ENCODE measurements around the gene MDC1.

The MDC1 gene

DNA sequence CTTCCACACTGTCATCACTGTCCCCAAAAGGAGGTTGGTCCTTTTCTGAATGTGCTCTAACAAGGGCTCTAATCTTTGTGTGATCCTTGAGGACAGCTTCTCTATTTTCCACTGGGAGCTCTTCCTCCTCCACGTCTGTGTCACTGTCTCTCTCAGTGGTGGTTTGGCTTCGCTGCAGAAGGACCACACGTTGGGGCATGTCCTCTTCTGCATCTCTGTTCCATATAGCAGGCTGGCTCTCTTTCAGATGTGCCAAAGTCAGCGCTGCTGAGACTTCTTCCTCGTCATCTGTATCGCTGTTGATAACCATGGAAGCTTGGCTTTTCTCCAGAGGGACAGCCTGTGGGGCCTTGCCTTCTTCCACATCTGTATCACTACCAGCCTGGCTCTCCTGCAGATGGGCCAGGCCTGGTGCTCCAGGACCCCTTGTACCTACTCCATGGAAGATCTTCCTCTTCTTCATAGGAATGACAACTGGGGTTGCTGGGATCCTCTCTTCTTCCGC is 4.6 kb downstream of the MDC1 start:
- peak overlapping the region; percentile 19 for H3K27ac Mint-ChIP-seq
- intact Hi-C loops (cut with micrococcal nuclease), result no loop called here
- H3K4me1 Mint-ChIP-seq (ENCODE audit: low read depth), result peaks cover 37% of the 10 kb centered on the region
- H3K27me3 Mint-ChIP-seq, result no peaks in the 10 kb centered on the region
- peaks cover 73% of the 10 kb centered on the region for H3K36me3 Mint-ChIP-seq (ENCODE audit: low read depth)
- no peaks in the 10 kb centered on the region for H3K9me3 Mint-ChIP-seq
- no peak overlapping the region for H3K4me3 Mint-ChIP-seq

DNA sequence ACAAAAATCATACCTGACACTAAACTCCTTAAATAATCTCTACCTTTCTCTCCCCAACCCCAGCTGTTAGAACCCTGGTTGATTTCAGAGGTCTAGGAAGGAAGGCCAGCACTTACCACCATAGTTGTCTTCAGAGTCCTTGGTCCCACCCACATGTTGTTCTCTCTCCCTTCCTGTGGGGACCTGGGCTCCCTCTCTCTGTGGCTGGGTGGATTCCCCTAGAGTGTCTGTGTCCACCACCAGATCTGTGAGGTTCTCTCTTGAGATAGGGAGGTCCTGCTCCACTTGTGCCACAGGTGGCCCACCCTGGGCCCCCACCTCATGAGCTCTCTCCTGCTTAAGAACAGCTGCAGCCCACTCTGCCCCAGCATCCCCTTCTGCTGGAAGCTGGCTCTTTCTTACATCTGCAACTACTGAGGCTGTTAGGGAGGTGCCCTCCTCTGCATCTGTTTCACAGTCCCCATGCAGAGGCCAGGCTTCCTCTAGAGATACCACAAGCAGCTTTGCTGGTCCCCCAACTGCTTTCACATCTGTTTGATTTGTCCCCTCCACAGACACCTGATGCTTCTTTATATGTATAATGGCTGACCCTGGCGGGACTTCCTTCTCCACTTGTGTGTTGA is 5.2 kb downstream of the MDC1 start:
- Mint-ChIP-seq H3K4me3 (no peak overlapping the region), H3K27me3 (no peaks in the 10 kb centered on the region), H3K4me1 (ENCODE audit: low read depth) (peaks cover 33% of the 10 kb centered on the region), H3K27ac (peak overlapping the region; percentile 19), H3K9me3 (no peaks in the 10 kb centered on the region), H3K36me3 (ENCODE audit: low read depth) (peaks cover 73% of the 10 kb centered on the region)
- intact Hi-C loops (cut with micrococcal nuclease), result no loop called here

DNA sequence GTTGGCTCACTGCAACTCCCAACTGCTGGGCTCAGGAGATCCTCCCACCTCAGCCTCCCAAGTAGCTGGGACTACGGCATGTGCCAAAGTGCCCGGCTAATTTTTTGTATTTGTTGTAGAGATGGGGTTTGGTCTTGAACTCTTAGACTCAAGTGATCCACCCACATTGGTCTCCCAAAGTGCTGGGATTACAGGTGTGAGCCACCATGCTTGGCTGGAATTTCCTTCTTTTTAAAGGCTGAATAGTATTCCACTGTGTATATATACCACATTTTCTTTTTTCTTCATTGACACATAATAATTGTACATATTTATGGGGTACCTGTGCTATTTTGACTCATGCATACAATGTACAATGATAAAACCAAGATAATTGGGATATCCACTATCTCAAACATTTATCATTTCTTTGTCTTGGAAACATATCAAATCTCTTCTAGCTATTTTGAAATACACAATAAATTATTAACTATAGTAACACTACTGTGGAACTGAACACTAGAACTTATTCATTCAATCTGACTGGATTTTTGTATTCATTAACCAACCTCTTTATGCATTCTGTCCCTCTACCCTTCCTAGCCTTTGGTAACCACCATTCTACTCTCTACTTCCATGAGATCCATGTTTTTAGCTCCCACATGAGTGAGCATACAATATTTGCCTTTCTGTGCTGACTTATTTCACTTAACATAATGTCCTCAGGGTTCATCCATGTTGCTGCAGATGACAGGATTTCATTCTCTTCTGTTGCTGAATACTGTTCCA is 7.8 kb downstream of the MDC1 start:
- no peaks in the 10 kb centered on the region for H3K9me3 Mint-ChIP-seq
- peaks cover 83% of the 10 kb centered on the region for H3K36me3 Mint-ChIP-seq (ENCODE audit: low read depth)
- H3K27me3 Mint-ChIP-seq, result no peaks in the 10 kb centered on the region
- H3K4me1 Mint-ChIP-seq (ENCODE audit: low read depth), result peaks cover 30% of the 10 kb centered on the region
- no peak overlapping the region for H3K4me3 Mint-ChIP-seq
- intact Hi-C loops (cut with micrococcal nuclease), result no loop called here
- H3K27ac Mint-ChIP-seq, result no peak overlapping the region

DNA sequence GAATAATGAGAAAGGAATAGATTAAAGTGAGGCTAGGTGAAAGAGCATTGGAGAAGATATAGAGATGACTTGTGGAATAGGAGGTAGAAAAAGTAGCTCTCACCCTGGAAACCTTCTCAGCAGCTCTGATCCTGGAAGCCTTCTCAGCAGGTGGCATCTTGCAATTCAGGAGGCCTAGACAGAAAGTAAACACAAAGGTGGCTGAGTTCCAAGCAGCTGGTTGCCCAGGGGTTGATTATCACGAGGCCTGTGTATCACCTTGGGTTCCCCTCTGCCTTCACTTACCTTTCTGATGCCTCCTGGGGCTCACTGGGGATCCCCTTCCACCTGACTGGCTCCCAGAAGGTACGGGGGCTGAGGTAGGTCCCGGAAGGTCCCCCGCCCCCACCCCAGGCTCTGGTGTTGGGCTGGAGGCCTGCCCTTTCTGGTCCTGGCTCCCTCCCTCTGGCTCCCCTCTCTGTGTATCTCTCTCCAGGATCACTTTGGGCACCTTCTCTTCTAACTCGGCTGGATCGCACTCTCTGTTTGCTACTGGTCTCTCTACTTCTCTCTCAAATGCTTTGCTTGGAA is 9.7 kb downstream of the MDC1 start:
- peaks cover 33% of the 10 kb centered on the region for H3K4me1 Mint-ChIP-seq (ENCODE audit: low read depth)
- no peak overlapping the region for H3K4me3 Mint-ChIP-seq
- H3K9me3 Mint-ChIP-seq, result no peaks in the 10 kb centered on the region
- H3K27me3 Mint-ChIP-seq, result no peaks in the 10 kb centered on the region
- intact Hi-C loops (cut with micrococcal nuclease), result no loop called here
- H3K27ac Mint-ChIP-seq, result no peak overlapping the region
- peaks cover 84% of the 10 kb centered on the region for H3K36me3 Mint-ChIP-seq (ENCODE audit: low read depth)

DNA sequence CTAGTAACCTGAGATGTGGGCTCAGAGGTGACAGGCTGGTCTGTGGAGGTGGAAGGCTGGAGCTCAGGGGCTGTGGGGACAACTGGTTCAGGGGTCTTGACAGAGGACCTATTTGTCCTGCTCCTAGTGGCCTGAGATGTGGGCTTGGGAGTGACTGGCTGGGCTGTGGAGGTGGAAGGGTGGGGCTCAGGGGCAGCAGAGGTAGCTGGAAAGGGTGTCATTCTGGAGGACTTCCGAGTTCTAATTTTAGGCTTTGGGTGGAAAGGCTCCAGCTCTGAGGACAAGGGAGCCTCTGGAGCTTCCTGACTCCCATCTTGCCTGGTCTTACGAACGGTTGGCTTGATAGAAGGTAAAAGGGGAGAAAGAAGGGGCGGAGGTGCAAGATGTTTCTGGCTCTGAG is 11.5 kb downstream of the MDC1 start:
- Mint-ChIP-seq H3K27ac (no peak overlapping the region), H3K36me3 (ENCODE audit: low read depth) (peaks cover 71% of the 10 kb centered on the region), H3K4me3 (no peak overlapping the region), H3K9me3 (no peaks in the 10 kb centered on the region), H3K27me3 (no peaks in the 10 kb centered on the region), H3K4me1 (ENCODE audit: low read depth) (peaks cover 26% of the 10 kb centered on the region)
- intact Hi-C loops (cut with micrococcal nuclease), result no loop called here

DNA sequence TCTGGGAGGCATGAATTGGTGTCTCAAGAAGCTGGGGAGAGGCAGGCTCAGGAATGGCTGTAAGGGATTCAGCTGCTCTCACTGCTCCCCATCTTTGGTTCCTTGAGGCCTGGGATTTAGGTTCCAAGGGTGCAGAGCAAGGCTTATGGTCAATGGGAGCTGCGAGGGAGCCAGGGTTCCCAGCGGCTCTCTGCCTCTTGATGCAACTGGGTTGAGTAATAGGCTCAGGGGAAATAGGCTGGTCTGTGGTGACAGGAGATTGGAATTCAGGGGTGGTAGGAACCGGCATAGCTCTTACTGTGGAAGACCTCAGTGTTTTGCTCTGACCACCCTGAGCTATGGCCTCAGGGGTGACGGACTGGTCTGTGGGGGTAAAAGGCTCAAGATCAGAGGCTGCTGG is 13.3 kb downstream of the MDC1 start:
- intact Hi-C loops (cut with micrococcal nuclease), result no loop called here
- Mint-ChIP-seq H3K27me3 (no peaks in the 10 kb centered on the region), H3K9me3 (no peaks in the 10 kb centered on the region), H3K36me3 (ENCODE audit: low read depth) (peaks cover 61% of the 10 kb centered on the region), H3K4me1 (ENCODE audit: low read depth) (peaks cover 33% of the 10 kb centered on the region), H3K4me3 (no peak overlapping the region), H3K27ac (peak overlapping the region; percentile 44)

DNA sequence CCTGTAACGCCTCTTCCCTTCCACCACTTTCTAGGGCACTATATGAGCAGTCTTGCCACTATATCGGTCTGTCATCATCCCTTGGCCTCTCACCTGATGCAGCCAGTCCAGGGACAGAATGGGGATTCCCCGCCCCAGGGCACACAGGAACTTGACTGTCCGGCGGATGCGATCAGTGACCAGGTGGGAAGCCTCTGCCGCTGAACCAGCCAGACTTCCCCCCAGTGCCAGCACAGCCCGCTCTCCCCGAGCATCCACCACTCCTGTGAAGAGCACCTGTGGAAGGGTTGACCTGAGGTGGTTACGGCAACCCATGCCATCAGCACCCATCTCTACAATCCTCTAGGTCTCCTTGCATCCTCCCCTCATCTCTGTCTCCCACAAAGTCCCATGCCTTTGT is 14.1 kb downstream of the MDC1 start:
- Mint-ChIP-seq H3K4me3 (no peak overlapping the region), H3K4me1 (ENCODE audit: low read depth) (peaks cover 33% of the 10 kb centered on the region), H3K9me3 (no peaks in the 10 kb centered on the region), H3K36me3 (ENCODE audit: low read depth) (peaks cover 53% of the 10 kb centered on the region), H3K27me3 (no peaks in the 10 kb centered on the region), H3K27ac (peak overlapping the region; percentile 44)
- intact Hi-C loops (cut with micrococcal nuclease), result no loop called here

DNA sequence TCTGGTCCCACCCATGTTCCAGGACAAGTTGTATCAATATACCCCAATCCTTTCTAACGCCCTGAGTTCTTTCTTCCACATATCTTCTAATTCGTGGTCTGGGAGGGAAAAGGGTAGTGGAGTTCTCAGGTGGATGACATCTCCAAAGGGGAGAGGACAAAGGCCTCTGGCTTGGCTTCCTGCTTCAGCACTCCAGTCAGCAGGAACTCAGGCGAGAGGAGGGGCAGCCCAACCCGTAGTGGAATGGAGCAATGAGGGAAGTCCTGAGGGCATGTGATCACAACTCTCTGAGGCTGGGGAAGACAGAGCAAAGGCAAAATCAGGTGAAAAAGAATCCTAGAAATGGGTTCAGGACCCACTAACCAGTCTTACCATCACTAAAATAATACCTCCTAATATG is 16.7 kb downstream of the MDC1 start:
- intact Hi-C loops (cut with micrococcal nuclease), result no loop called here
- H3K4me3 Mint-ChIP-seq, result no peak overlapping the region
- no peaks in the 10 kb centered on the region for H3K9me3 Mint-ChIP-seq
- no peaks in the 10 kb centered on the region for H3K27me3 Mint-ChIP-seq
- H3K27ac Mint-ChIP-seq, result peak overlapping the region; percentile 75
- peaks cover 39% of the 10 kb centered on the region for H3K4me1 Mint-ChIP-seq (ENCODE audit: low read depth)
- H3K36me3 Mint-ChIP-seq (ENCODE audit: low read depth), result peaks cover 32% of the 10 kb centered on the region

DNA sequence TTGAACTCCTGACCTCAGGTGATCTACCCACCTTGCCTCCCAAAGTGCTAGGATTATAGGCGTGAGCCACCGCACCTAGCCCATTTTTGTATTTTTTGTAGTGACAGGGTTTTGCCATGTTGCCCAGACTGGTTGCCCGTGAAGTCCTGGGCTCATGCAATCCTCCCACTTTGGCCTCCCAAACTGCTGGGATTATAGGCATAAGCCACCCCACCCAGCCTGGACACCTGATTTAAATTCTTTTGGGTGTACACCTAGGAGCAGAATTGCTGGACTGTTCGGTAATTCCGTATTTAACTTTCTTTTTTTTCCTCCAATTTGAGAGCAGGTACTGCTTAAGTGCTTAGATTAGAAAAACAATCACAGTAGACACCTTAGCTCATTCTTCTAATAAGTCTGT is 20.6 kb downstream of the MDC1 start:
- Mint-ChIP-seq H3K4me3 (no peak overlapping the region), H3K9me3 (no peaks in the 10 kb centered on the region), H3K27me3 (no peaks in the 10 kb centered on the region), H3K27ac (no peak overlapping the region), H3K36me3 (ENCODE audit: low read depth) (no peaks in the 10 kb centered on the region), H3K4me1 (ENCODE audit: low read depth) (peaks cover 19% of the 10 kb centered on the region)
- intact Hi-C loops (cut with micrococcal nuclease), result no loop called here

DNA sequence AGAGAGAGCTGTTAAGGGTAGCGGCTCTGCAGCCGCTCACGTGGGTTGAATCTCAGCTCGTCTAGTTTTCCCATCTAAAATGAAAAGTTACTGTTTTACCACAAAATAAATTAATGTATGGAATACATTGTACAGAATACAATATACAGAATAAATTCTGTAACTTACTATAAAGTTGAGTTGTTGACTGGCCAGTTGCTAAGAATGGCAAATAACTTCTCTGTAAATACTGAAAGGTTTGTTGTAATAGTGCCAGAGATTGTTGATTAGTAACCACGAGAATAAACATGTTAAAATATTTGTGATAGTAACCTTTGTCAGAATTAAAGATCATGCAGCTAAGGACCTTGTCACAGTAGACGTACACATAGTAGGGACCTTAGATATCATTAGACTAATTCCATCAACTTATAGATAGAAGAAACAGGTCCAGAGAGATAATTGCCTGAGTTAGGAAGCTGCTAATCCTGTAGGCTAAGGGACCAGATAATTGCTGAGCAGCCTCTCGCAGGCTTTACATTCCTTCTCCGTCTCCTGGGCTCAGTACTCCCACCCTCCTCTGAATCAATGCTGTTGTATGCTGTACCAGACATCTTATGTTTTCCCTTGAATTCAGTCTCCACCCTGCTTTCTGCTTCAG is 25.8 kb downstream of the MDC1 start:
- H3K4me1 Mint-ChIP-seq (ENCODE audit: low read depth), result peaks cover 38% of the 10 kb centered on the region
- H3K4me3 Mint-ChIP-seq, result peak overlapping the region; percentile 93
- intact Hi-C loops (cut with micrococcal nuclease), result no loop called here
- H3K27me3 Mint-ChIP-seq, result no peaks in the 10 kb centered on the region
- peaks cover 37% of the 10 kb centered on the region for H3K36me3 Mint-ChIP-seq (ENCODE audit: low read depth)
- no peaks in the 10 kb centered on the region for H3K9me3 Mint-ChIP-seq
- H3K27ac Mint-ChIP-seq, result peak overlapping the region; percentile 91

DNA sequence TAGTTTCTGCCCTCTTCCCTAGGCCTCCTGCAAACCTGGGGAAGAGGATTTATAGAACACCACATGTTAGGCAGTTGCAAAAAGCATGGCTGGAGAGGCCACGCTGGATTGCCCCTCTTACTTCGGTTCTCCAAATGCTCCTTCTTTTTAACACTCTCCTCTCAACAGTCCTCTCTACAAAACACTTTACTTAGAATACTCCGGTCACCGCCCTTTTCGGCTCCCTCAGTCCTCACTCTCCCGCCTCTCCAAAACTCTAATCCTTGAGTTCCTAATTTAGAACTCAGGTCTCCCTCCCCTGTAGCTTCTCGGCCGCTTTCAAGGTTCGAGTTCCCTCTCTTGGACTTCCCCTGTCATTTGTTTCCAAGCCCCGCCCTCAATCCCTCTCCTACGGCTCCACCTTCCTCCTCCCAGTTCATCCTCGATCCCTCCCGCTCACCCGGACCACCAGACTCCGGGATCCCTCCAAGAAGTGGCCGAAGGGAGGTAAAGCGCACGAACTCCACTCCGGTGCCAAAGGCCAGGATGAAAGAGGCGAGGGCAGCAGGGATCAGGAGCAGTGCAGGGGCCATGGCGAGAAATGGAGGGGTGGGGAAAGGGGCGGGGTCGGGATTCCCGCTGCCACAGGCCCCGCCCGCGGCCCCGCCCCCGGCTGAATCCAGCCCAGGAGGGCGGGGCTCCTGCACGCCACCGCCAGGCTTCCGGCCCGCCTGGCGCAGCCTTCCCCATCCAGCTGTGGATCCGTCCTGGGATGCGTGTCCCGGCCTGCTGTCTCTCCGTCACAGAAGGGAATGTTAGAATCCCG is 26.5 kb downstream of the MDC1 start, which contains the start of gene NRM:
TSS of gene NRM (minus strand) at position 582 of the 805 bp plus-strand sequence. CDS start at position 572, 10 bp downstream.
- no peaks in the 10 kb centered on the region for H3K27me3 Mint-ChIP-seq
- peak within 1 kb of the TSS; percentile 91 for H3K27ac Mint-ChIP-seq
- no peaks in the 10 kb centered on the region for H3K9me3 Mint-ChIP-seq
- H3K4me1 Mint-ChIP-seq (ENCODE audit: low read depth), result peaks cover 39% of the 10 kb centered on the region
- H3K4me3 Mint-ChIP-seq, result peak within 1 kb of the TSS; percentile 93
- intact Hi-C loops (cut with micrococcal nuclease), result no loop called here
- peaks cover 44% of the 10 kb centered on the region for H3K36me3 Mint-ChIP-seq (ENCODE audit: low read depth)

DNA sequence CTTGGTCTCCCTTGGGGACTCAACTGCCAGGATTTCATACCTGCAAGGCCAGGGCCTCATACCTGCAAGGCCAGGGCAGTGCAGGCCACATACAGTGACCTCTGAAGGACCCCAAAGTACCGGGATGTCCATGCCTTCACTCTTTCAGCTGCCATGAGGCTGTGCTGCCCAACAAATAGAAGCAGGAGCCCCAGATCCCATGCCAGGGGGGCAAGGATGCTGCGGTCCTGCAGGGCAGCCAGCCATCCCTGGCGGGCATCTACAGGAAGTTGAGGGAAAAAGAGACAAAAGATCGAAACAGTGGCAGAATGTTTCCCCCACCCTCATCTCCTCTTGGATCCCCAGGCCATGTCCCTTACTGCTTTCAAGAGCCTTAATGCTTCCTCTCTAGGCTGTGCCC is 27.1 kb downstream of the MDC1 start:
- H3K27ac Mint-ChIP-seq, result peak overlapping the region; percentile 91
- H3K36me3 Mint-ChIP-seq (ENCODE audit: low read depth), result peaks cover 51% of the 10 kb centered on the region
- no peaks in the 10 kb centered on the region for H3K9me3 Mint-ChIP-seq
- intact Hi-C loops (cut with micrococcal nuclease), result no loop called here
- H3K4me3 Mint-ChIP-seq, result peak overlapping the region; percentile 93
- peaks cover 45% of the 10 kb centered on the region for H3K4me1 Mint-ChIP-seq (ENCODE audit: low read depth)
- no peaks in the 10 kb centered on the region for H3K27me3 Mint-ChIP-seq

DNA sequence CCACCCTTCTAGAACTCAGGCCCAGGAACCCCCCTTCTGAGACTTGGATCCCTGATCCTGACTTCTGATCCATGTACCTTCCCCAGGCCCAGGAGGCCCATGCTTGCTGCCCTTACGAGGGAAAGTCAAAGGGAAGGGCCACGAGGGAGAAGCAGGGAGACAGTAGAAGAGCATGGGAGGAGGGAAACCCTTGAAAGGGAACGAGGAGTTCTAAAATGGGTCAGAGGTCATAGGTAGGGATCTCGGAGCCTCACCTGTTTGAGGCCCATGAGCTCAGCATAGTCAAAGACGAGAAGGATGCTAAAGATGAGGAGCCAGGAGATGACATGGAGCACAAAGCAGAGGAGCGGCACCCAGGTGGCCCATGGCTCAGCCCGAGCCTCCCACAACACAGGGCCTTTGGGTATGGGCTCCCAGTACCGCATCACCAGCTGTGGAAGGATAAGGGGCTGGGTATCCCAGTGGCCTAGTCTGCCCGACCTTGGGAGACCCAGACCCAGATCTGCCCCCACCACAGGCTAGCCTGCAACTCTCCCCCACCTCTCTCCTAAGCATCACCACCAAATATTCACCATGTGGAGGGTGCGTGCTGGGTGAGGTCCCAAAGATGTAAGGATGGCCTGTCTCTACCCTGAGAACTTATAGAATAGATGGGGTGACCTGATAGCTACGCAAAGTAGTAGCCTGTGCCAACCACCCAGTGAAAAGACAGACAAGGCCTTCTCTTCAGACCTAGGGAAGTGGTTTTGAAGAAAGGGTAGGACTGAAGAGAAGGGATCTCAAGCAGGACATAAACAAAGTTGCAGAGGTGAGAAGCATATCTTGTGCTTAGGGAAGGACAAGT is 27.8 kb downstream of the MDC1 start:
- Mint-ChIP-seq H3K27me3 (no peaks in the 10 kb centered on the region), H3K4me1 (ENCODE audit: low read depth) (peaks cover 48% of the 10 kb centered on the region), H3K4me3 (peak overlapping the region; percentile 93), H3K36me3 (ENCODE audit: low read depth) (peaks cover 58% of the 10 kb centered on the region), H3K27ac (peak overlapping the region; percentile 91), H3K9me3 (no peaks in the 10 kb centered on the region)
- intact Hi-C loops (cut with micrococcal nuclease), result no loop called here

All from dendritic cell treated with granulocyte-macrophage colony-stimulating factor and Interleukin-4, amounts not matched to agents 40 ng/mL and 50 ng/mL, for 4 days (primary cell).